GM23338 (cell line): Measurements from ENCODE around the gene FBXO2. TPM values are rescaled to one million over a fixed set of nuclear protein-coding genes. Genes with fewer than 3 reads are reported as not detected.

Experiments used
- ATAC-seq: fragments of 200-7000 bp; cut with Tn5 transposase; 3 replicates; pipeline ENCODE4 v1.9.1; 2020
- DNase-seq: peaks from one replicate; pipeline ENCODE4 v3.0.0-alpha.2; 2015; ENCODE audit warnings: low spot score
- H2AFZ ChIP-seq: fragments of 200-600 bp; sonication (generic); 2 replicates; pipeline ENCODE4 v1.8.0; 2016; ENCODE audit warnings: antibody characterized with exemption, mild to moderate bottlenecking, moderate library complexity
- H3F3A ChIP-seq: fragments of 200-600 bp; sonication (generic); replicated peaks from 2 replicates; pipeline ENCODE4 v1.8.0; 2017; ENCODE audit warnings: antibody characterized with exemption, mixed run types, low read depth
- H3K27ac ChIP-seq: fragments of 200-600 bp; sonication (generic); 2 replicates; pipeline ENCODE4 v1.6.1; 2016; ENCODE audit warnings: low read depth
- H3K27me3 ChIP-seq: fragments of 200-600 bp; sonication (generic); 2 replicates; pipeline ENCODE4 v1.8.0; 2016; ENCODE audit warnings: mild to moderate bottlenecking, mixed run types, moderate library complexity; ENCODE audit not compliant: insufficient read depth
- H3K36me3 ChIP-seq: fragments of 200-600 bp; sonication (generic); 2 replicates; pipeline ENCODE4 v1.8.0; 2016; ENCODE audit warnings: mild to moderate bottlenecking; ENCODE audit not compliant: insufficient read depth
- H3K4me1 ChIP-seq: fragments of 200-600 bp; sonication (generic); 2 replicates; pipeline ENCODE4 v1.8.0; 2016; ENCODE audit warnings: mild to moderate bottlenecking, moderate library complexity; ENCODE audit not compliant: insufficient read depth
- H3K4me2 ChIP-seq: fragments of 200-600 bp; sonication (generic); 2 replicates; pipeline ENCODE4 v1.7.1; 2017; ENCODE audit warnings: mixed run types
- H3K4me3 ChIP-seq: fragments of 200-600 bp; sonication (generic); 2 replicates; pipeline ENCODE4 v1.6.1; 2016; ENCODE audit warnings: mixed run types
- H3K79me2 ChIP-seq: fragments of 200-600 bp; sonication (generic); replicated peaks from 2 replicates; pipeline ENCODE4 v1.8.0; 2017; ENCODE audit warnings: mild to moderate bottlenecking; ENCODE audit not compliant: insufficient read depth
- H3K9me2 ChIP-seq: fragments of 200-600 bp; sonication (generic); 2 replicates; pipeline ENCODE4 v1.8.0; 2017; ENCODE audit not compliant: insufficient read depth
- H4K20me1 ChIP-seq: fragments of 200-600 bp; sonication (generic); replicated peaks from 2 replicates; pipeline ENCODE4 v1.8.0; 2017; ENCODE audit warnings: mild to moderate bottlenecking; ENCODE audit not compliant: insufficient read depth
- H3K27ac Mint-ChIP-seq: 2 replicates; pipeline ENCODE4 v1.8.0; 2020; ENCODE audit warnings: inconsistent platforms, mild to moderate bottlenecking, moderate library complexity, mixed read lengths
- H3K27me3 Mint-ChIP-seq: 3 replicates; pipeline ENCODE4 v1.8.0; 2022; ENCODE audit warnings: low read depth, mild to moderate bottlenecking, moderate library complexity, mixed read lengths, inconsistent platforms; ENCODE audit not compliant: insufficient read depth, poor library complexity
- H3K36me3 Mint-ChIP-seq: 3 replicates; pipeline ENCODE4 v1.8.0; 2021; ENCODE audit warnings: low read depth, mild to moderate bottlenecking, inconsistent platforms, moderate library complexity, mixed read lengths
- H3K4me1 Mint-ChIP-seq: 3 replicates; pipeline ENCODE4 v1.8.0; 2020; ENCODE audit warnings: mild to moderate bottlenecking, inconsistent platforms, mixed read lengths
- H3K4me3 Mint-ChIP-seq: 3 replicates; pipeline ENCODE4 v1.8.0; 2021; ENCODE audit warnings: moderate library complexity, mild to moderate bottlenecking, inconsistent platforms, mixed read lengths
- H3K9me3 Mint-ChIP-seq: 3 replicates; pipeline ENCODE4 v1.8.0; 2020; ENCODE audit warnings: moderate library complexity, mild to moderate bottlenecking, inconsistent platforms, mixed read lengths
- CREB1 ChIP-seq: fragments of 250-450 bp; sonication (Bioruptor Pico); IDR thresholded peaks from 2 replicates; pipeline ENCODE4 v1.5.0; 2020; ENCODE audit warnings: low read depth, mild to moderate bottlenecking, moderate library complexity
- ETS1 ChIP-seq: IDR thresholded peaks from 2 replicates; pipeline ENCODE4 v1.6.1; 2016; ENCODE audit warnings: antibody characterized with exemption
- EZH2 ChIP-seq: fragments of 200-600 bp; sonication (generic); IDR thresholded peaks from one replicate; pipeline ENCODE4 v1.8.0; 2017; ENCODE audit warnings: antibody characterized with exemption, mild to moderate bottlenecking, low read depth; ENCODE audit not compliant: unreplicated experiment
- EZH2phosphoT487 ChIP-seq: fragments of 200-600 bp; sonication (generic); IDR thresholded peaks from one replicate; pipeline ENCODE4 v1.8.1; 2018; ENCODE audit warnings: antibody characterized with exemption; ENCODE audit not compliant: unreplicated experiment
- JUNB ChIP-seq: IDR thresholded peaks from one replicate; pipeline ENCODE4 v1.6.1; 2016; ENCODE audit warnings: antibody characterized with exemption; ENCODE audit not compliant: unreplicated experiment
- NANOG ChIP-seq: IDR thresholded peaks from 2 replicates; pipeline ENCODE4 v1.6.1; 2016; ENCODE audit warnings: antibody characterized with exemption, borderline replicate concordance
- POLR2AphosphoS5 ChIP-seq: IDR thresholded peaks from 2 replicates; pipeline ENCODE4 v1.6.1; 2016; ENCODE audit warnings: antibody characterized with exemption, low read depth
- STAT1 ChIP-seq: IDR thresholded peaks from one replicate; pipeline ENCODE4 v1.6.1; 2016; ENCODE audit warnings: antibody characterized with exemption; ENCODE audit not compliant: unreplicated experiment
- ZNF114 ChIP-seq: fragments of 250-450 bp; sonication (Bioruptor Pico); IDR thresholded peaks from 2 replicates; pipeline ENCODE4 v1.5.0; 2020; ENCODE audit warnings: mild to moderate bottlenecking, moderate library complexity
- ZNF331 ChIP-seq: fragments of 250-450 bp; sonication (Bioruptor Pico); IDR thresholded peaks from 2 replicates; pipeline ENCODE4 v1.5.0; 2020; ENCODE audit warnings: low read depth, mild to moderate bottlenecking, moderate library complexity
- ZNF462 ChIP-seq: fragments of 250-450 bp; sonication (Bioruptor Pico); IDR thresholded peaks from 2 replicates; pipeline ENCODE4 v1.5.0; 2020; ENCODE audit warnings: mild to moderate bottlenecking, moderate library complexity
- polyA plus RNA-seq: library from polyadenylated mRNA; unstranded; fragments of >200 nt; fragmentation: Nextera tagmentation; extraction: Ambion mirVana; gene quantifications from 2 replicates; pipeline ENCODE4 v1.2.1, GENCODE V29; 2016
- total RNA-seq: library from RNA; depleted of rRNA; stranded (reverse); fragments of >200 nt; shearing (Covaris generic); gene quantifications from 2 replicates; pipeline ENCODE4 v1.2.3, GENCODE V29; 2014
- TF ChIP-seq, protein P1 (sequence below): IDR thresholded peaks from one replicate; pipeline ENCODE4 v1.6.1; 2018; ENCODE audit warnings: antibody characterized with exemption; ENCODE audit not compliant: unreplicated experiment
- TF ChIP-seq, protein P2 (sequence below), 2 experiments: fragments of 200-600 bp in 1 of 2; sonication (generic) in 1 of 2; conservative IDR thresholded peaks; 2 replicates each; pipeline versions ENCODE4 v1.5.1 to v1.6.1; 2016 to 2017; ENCODE audit warnings: antibody characterized with exemption in 2 of 2, low read depth in 2 of 2, mild to moderate bottlenecking in 2 of 2, moderate library complexity in 1 of 2

The FBXO2 gene
- total and polyA plus RNA-seq, 2 experiments from 2014 or later: 44.4 to 84.6 TPM

DNA sequence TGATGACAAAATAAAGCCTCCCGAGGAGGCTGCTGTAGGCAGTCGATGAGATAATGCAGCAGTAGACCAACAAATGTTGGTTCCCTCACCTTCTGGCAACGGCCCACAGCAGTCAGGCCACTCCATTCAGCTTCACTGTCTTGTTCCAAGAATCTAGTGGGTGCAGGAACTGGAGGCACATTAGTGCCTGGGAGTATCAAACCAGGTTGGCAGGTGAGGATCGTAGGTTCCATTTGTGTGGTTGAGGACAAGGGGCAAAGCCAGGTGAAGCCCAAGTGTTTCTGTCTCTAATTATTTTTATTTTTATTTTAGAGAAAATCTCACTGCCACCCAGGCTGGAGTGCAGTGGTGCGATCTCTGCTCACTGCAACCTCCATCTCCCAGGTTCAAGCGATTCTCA, 13.3 kb downstream of the FBXO2 start:
- DNase-seq (no peak), ATAC-seq (no peak)
- H3K9me3 Mint-ChIP-seq: no peaks in the 10 kb centered on the region
- TF ChIP-seq NANOG (no peak), STAT1 (no peak), EZH2 (no peak), CREB1 (CRISPR knock-in tag) (no peak), ZNF462 (CRISPR knock-in tag) (no peak), POLR2AphosphoS5 (no peak), ZNF114 (CRISPR knock-in tag) (no peak), ZNF331 (CRISPR knock-in tag) (no peak), ETS1 (no peak), EZH2phosphoT487 (no peak), JUNB (no peak)
- TF ChIP-seq, protein P1, sequence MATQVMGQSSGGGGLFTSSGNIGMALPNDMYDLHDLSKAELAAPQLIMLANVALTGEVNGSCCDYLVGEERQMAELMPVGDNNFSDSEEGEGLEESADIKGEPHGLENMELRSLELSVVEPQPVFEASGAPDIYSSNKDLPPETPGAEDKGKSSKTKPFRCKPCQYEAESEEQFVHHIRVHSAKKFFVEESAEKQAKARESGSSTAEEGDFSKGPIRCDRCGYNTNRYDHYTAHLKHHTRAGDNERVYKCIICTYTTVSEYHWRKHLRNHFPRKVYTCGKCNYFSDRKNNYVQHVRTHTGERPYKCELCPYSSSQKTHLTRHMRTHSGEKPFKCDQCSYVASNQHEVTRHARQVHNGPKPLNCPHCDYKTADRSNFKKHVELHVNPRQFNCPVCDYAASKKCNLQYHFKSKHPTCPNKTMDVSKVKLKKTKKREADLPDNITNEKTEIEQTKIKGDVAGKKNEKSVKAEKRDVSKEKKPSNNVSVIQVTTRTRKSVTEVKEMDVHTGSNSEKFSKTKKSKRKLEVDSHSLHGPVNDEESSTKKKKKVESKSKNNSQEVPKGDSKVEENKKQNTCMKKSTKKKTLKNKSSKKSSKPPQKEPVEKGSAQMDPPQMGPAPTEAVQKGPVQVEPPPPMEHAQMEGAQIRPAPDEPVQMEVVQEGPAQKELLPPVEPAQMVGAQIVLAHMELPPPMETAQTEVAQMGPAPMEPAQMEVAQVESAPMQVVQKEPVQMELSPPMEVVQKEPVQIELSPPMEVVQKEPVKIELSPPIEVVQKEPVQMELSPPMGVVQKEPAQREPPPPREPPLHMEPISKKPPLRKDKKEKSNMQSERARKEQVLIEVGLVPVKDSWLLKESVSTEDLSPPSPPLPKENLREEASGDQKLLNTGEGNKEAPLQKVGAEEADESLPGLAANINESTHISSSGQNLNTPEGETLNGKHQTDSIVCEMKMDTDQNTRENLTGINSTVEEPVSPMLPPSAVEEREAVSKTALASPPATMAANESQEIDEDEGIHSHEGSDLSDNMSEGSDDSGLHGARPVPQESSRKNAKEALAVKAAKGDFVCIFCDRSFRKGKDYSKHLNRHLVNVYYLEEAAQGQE: no peak
- TF ChIP-seq, protein P2, sequence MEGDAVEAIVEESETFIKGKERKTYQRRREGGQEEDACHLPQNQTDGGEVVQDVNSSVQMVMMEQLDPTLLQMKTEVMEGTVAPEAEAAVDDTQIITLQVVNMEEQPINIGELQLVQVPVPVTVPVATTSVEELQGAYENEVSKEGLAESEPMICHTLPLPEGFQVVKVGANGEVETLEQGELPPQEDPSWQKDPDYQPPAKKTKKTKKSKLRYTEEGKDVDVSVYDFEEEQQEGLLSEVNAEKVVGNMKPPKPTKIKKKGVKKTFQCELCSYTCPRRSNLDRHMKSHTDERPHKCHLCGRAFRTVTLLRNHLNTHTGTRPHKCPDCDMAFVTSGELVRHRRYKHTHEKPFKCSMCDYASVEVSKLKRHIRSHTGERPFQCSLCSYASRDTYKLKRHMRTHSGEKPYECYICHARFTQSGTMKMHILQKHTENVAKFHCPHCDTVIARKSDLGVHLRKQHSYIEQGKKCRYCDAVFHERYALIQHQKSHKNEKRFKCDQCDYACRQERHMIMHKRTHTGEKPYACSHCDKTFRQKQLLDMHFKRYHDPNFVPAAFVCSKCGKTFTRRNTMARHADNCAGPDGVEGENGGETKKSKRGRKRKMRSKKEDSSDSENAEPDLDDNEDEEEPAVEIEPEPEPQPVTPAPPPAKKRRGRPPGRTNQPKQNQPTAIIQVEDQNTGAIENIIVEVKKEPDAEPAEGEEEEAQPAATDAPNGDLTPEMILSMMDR (conservative IDR thresholded peaks at IDR 0.05; ENCODE audit: low read depth in 2 of 2): no peak
- peaks cover 2% of the 10 kb centered on the region; the same call in 1 of the 3 replicates for H3K36me3 Mint-ChIP-seq
- Histone ChIP-seq H4K20me1 (peaks cover 4% of the 10 kb centered on the region; the same call in 1 of the 2 replicates), H3F3A (0 out of 2 replicates have a peak, but pooled peaks cover 4% of the 10 kb centered on the region), H3K4me2 (no peak overlapping the region), H3K27ac (no peak overlapping the region), H3K36me3 (no peaks in the 10 kb centered on the region), H3K4me1 (no peaks in the 10 kb centered on the region), H3K9me2 (no peaks in the 10 kb centered on the region), H2AFZ (no peak overlapping the region), H3K27me3 (no peaks in the 10 kb centered on the region), H3K79me2 (no peaks in the 10 kb centered on the region), H3K4me3 (no peak overlapping the region)
- H3K27ac Mint-ChIP-seq: no peak overlapping the region
- H3K4me3 Mint-ChIP-seq: no peak overlapping the region
- no peaks in the 10 kb centered on the region for H3K4me1 Mint-ChIP-seq
- H3K27me3 Mint-ChIP-seq: no peaks in the 10 kb centered on the region
